MCF 10A (cell line): ENCODE data around the gene RBM44. TPM values are rescaled to one million over a fixed set of nuclear protein-coding genes. Genes with fewer than 3 reads are reported as not detected.

ENCODE experiments used
- BruUV-seq: library from RNA; stranded (reverse); fragments of 400-500 nt; replicated peaks from 2 replicates; lab custom pipeline; 2021; lab: Mats Ljungman, UMichigan
- CTCF ChIA-PET: fragments of 300-600 bp; sonication (Branson Sonifier 250); formaldehyde crosslinking; extraction: SDS; loops from one replicate; lab custom pipeline; 2021; ENCODE audit warnings: antibody characterized with exemption, inconsistent platforms; lab: Yijun Ruan, JAX
- POLR2A ChIA-PET: fragments of 300-600, 350-650 bp; sonication (Branson Sonifier 250); formaldehyde crosslinking; extraction: SDS; loops from one replicate; lab custom pipeline; 2020; ENCODE audit warnings: antibody characterized with exemption, inconsistent platforms; lab: Yijun Ruan, JAX
- DNase-seq: peaks from one replicate; pipeline ENCODE4 v3.0.0-alpha.2; 2018; ENCODE audit not compliant: unreplicated experiment
- H3K27ac Mint-ChIP-seq: one replicate; pipeline ENCODE4 v1.8.0; 2022; ENCODE audit warnings: mild to moderate bottlenecking, low read depth, mixed read lengths; ENCODE audit not compliant: unreplicated experiment
- H3K27me3 Mint-ChIP-seq: one replicate; pipeline ENCODE4 v1.8.0; 2022; ENCODE audit warnings: mixed read lengths; ENCODE audit not compliant: insufficient read depth, unreplicated experiment
- H3K36me3 Mint-ChIP-seq: one replicate; pipeline ENCODE4 v1.8.0; 2022; ENCODE audit warnings: mild to moderate bottlenecking, moderate library complexity, mixed read lengths; ENCODE audit not compliant: insufficient read depth, unreplicated experiment
- H3K4me1 Mint-ChIP-seq: one replicate; pipeline ENCODE4 v1.8.0; 2022; ENCODE audit warnings: mixed read lengths; ENCODE audit not compliant: insufficient read depth, unreplicated experiment
- H3K4me3 Mint-ChIP-seq: one replicate; pipeline ENCODE4 v1.8.0; 2022; ENCODE audit warnings: mild to moderate bottlenecking, moderate library complexity, mixed read lengths; ENCODE audit not compliant: unreplicated experiment
- H3K9me3 Mint-ChIP-seq: one replicate; pipeline ENCODE4 v1.8.0; 2022; ENCODE audit warnings: mixed read lengths; ENCODE audit not compliant: unreplicated experiment
- intact Hi-C: fragments of 100-400 bp; cut with micrococcal nuclease; formaldehyde crosslinking; loops from 2 replicates; pipeline ENCODE4 v1.14.1; 2022
- total RNA-seq: library from RNA; stranded (reverse); gene quantifications from 2 replicates; pipeline ENCODE4 v1.2.3, GENCODE V29; 2022
- TF ChIP-seq, protein P1 (sequence below): fragments of 200-600 bp; IDR thresholded peaks from one replicate; pipeline ENCODE4 v1.8.0; 2022; ENCODE audit warnings: antibody characterized with exemption, mild to moderate bottlenecking; ENCODE audit not compliant: unreplicated experiment

RBM44 gene
- total RNA-seq, 1 experiment from 2014 or later = 0.23 TPM

DNA sequence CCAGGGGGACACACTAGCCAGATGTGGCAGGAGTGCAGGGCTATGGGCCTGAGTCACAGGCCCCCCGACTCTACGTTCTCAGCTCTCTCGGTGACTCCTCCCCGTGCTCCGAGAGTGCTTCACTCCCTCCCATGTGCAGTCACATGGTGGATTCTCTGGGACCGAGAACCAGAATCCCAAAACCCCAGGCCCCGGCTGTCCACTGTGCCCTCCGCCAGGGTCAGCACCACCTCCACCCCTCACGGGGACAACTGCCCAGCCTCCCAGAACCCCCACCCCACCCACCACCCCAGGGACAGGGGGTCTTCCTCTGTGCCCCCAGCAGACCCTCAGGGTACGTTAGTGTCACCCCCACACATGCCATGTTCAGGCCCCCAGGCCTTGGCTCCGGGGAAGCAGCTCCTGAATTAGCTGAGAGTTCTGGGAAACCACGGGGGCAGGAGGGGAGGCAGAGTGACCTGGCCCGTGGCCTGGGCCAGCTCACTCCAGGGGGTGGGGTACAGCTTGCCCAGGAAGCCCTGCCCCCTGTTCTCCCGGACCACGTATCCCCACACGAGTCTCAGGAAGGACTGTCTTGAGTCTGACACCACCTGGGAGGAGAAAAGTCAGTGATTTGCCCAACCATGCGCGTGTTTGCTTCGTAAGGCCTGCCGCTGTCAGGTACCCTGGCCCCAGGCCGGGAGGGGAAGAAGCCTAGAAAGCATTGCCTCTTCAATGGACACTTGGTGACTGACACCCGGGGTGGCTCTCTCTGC lies 65.3 kb downstream of the RBM44 start:
- DNase-seq = peak; percentile 30
- intact Hi-C loops = no loop called here
- Mint-ChIP-seq H3K4me3 (no peak overlapping the region), H3K27me3 (no peaks in the 10 kb centered on the region), H3K27ac (peak overlapping the region; percentile 86), H3K4me1 (peaks cover 25% of the 10 kb centered on the region), H3K36me3 (no peaks in the 10 kb centered on the region), H3K9me3 (no peaks in the 10 kb centered on the region)
- TF ChIP-seq, protein P1, sequence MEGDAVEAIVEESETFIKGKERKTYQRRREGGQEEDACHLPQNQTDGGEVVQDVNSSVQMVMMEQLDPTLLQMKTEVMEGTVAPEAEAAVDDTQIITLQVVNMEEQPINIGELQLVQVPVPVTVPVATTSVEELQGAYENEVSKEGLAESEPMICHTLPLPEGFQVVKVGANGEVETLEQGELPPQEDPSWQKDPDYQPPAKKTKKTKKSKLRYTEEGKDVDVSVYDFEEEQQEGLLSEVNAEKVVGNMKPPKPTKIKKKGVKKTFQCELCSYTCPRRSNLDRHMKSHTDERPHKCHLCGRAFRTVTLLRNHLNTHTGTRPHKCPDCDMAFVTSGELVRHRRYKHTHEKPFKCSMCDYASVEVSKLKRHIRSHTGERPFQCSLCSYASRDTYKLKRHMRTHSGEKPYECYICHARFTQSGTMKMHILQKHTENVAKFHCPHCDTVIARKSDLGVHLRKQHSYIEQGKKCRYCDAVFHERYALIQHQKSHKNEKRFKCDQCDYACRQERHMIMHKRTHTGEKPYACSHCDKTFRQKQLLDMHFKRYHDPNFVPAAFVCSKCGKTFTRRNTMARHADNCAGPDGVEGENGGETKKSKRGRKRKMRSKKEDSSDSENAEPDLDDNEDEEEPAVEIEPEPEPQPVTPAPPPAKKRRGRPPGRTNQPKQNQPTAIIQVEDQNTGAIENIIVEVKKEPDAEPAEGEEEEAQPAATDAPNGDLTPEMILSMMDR = no peak
- ChIA-PET POLR2A (interaction anchor here (1.8 kb wide), 1 partner anchor 11 kb away, joined by 5 read pairs; no protein-coding TSS in a partner anchor), CTCF (interaction anchor here (0.6 kb wide), 1 partner anchor 156 kb away, joined by 3 read pairs; no protein-coding TSS in a partner anchor)
- BruUV-seq = no TSS peak

DNA sequence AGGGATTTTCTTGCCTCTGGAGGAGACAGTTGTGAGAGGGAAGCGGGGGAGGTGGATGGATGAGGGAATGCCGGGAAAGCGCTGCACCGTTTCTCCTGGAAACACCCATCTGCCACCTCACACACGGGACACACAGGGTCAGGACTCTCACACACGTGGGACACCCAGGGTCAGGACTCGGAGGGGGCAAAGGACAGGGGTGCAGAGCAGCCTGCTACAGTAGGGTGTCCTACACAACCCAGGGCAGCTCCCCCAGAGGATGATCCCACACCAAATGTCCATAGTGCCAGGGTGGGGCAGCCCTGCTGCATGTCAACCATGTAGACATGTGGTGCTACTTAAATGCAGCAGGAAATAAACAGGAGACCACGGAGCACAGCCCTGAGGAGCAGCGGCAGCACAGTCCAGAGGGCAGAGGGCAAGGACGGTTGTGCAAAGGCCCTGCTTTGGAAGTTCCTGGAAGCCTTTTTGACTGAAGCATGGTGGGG lies 65.9 kb downstream of the RBM44 start:
- ChIA-PET CTCF (interaction anchor here (0.6 kb wide), 2 partner anchors 104 to 155 kb away, joined by 3 read pairs; no protein-coding TSS in a partner anchor), POLR2A (interaction anchor here (0.6 to 2.2 kb wide), 8 partner anchors 10 to 411 kb away, joined by 3 to 12 read pairs (median 4); partner anchors contain the start of gene SCLY)
- H3K9me3 Mint-ChIP-seq = no peaks in the 10 kb centered on the region
- intact Hi-C loops = no loop called here
- no TSS peak for BruUV-seq
- H3K4me3 Mint-ChIP-seq = no peak overlapping the region
- peaks cover 24% of the 10 kb centered on the region for H3K4me1 Mint-ChIP-seq
- no peak for DNase-seq
- H3K27me3 Mint-ChIP-seq = no peaks in the 10 kb centered on the region
- H3K36me3 Mint-ChIP-seq = no peaks in the 10 kb centered on the region
- TF ChIP-seq, protein P1 = no peak
- peak overlapping the region; percentile 86 for H3K27ac Mint-ChIP-seq

DNA sequence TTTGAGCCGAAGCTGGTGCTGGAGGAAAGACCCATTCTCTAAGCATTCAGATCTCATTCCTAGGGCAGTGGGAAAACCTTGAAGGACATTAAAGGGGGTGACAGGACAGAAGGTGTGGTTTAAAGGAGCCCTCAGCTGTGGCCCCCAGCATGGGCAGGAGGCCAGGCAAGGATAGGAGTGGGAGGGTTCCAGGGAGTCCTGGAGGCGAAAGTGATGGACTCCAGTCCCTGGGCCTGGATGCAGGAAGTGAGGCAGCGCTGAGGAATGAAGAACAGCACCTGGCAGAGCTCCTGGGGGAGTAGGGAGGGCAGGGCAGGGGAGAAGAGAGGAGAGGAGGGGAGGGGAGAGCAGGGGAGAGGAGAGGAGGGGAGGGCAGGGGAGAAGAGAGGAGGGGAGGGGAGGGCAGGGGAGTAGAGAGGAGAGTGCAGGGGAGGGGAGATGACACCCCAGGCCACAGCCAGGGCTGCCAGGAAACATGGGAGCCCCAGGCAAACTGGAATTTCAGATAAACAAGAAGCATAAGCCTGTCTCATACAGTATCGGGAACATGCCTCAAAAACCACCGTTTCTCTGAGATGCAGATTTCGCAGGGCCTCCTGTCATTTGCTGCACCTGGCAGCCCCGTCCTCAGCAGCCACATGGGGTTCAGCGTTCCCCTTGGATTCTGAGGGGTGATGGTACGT lies 66.5 kb downstream of the RBM44 start:
- BruUV-seq = no TSS peak
- intact Hi-C loops = no loop called here
- Mint-ChIP-seq H3K27me3 (no peaks in the 10 kb centered on the region), H3K36me3 (no peaks in the 10 kb centered on the region), H3K27ac (peak overlapping the region; percentile 86), H3K4me3 (no peak overlapping the region), H3K9me3 (no peaks in the 10 kb centered on the region), H3K4me1 (peaks cover 24% of the 10 kb centered on the region)
- ChIA-PET POLR2A (interaction anchor here (0.6 to 2.2 kb wide), 8 partner anchors 31 to 410 kb away, joined by 3 to 12 read pairs (median 4); partner anchors contain the start of gene SCLY), CTCF (interaction anchor here (0.6 kb wide), 1 partner anchor 104 kb away, joined by 3 read pairs; no protein-coding TSS in a partner anchor)
- TF ChIP-seq, protein P1 = no peak
- DNase-seq = peak; percentile 86
